Hair follicular keratinocyte (primary cell): Measurements from ENCODE around the gene KIR2DL1. TPM values are rescaled to one million over a fixed set of nuclear protein-coding genes. Genes with fewer than 3 reads are reported as not detected.

Experiments used
- total RNA-seq: library from RNA; depleted of rRNA; stranded (reverse); fragments of >200 nt; gene quantifications from 2 replicates; pipeline ENCODE4 v1.2.3, GENCODE V29; 2015

KIR2DL1 gene
- not detected in 2 replicates for total RNA-seq

GRCh38 chr19:54769646-54770045 lies at the start of gene KIR2DL1:
TSS of gene KIR2DL1 (plus strand) at chr19:54769793. CDS start at chr19:54769851, 58 bp downstream.

GRCh38 chr19:54724142-54724541 lies 45.5 kb upstream of the KIR2DL1 start, which contains the start of gene KIR3DL3:
TSS of gene KIR3DL3 (plus strand) at chr19:54724442. CDS start at chr19:54724497, 55 bp downstream.

GRCh38 chr19:54738306-54738705 lies 31.3 kb upstream of the KIR2DL1 start, which contains the start of gene KIR2DL3:
TSS of gene KIR2DL3 (plus strand) at chr19:54738513. CDS start at chr19:54738546, 33 bp downstream.

GRCh38 chr19:54803410-54803809 lies 33.8 kb downstream of the KIR2DL1 start, which contains the start of gene KIR2DL4:
TSS of gene KIR2DL4 (plus strand) at chr19:54803610. CDS start at chr19:54803652, 42 bp downstream.

GRCh38 chr19:54816251-54816650 lies 46.7 kb downstream of the KIR2DL1 start, which contains the start of gene KIR3DL1:
TSS of gene KIR3DL1 (plus strand) at chr19:54816468.

GRCh38 chr19:54832496-54832895 lies 62.9 kb downstream of the KIR2DL1 start, which contains the start of gene KIR2DS4:
TSS of gene KIR2DS4 (plus strand) at chr19:54832676.

Other genes with a start within 250 kb of the KIR2DL1 start
- not detected in 2 replicates for gene LILRA2, start 196.0 kb upstream of the KIR2DL1 start, total RNA-seq
- not detected in 2 replicates for gene LILRA1, start 176.2 kb upstream of the KIR2DL1 start, total RNA-seq
- not detected in 2 replicates for gene LILRB1, start 139.3 kb upstream of the KIR2DL1 start, total RNA-seq
- gene LILRB4, start 106.8 kb upstream of the KIR2DL1 start, total RNA-seq: not detected in 2 replicates
- gene KIR3DL3, start 45.4 kb upstream of the KIR2DL1 start, total RNA-seq: not detected in 2 replicates
- gene KIR2DL3, start 31.3 kb upstream of the KIR2DL1 start, total RNA-seq: not detected in 2 replicates
- not detected in 2 replicates for gene KIR2DL4, start 33.8 kb downstream of the KIR2DL1 start, total RNA-seq
- gene KIR3DL1, start 46.7 kb downstream of the KIR2DL1 start, total RNA-seq: not detected in 2 replicates
- not detected in 2 replicates for gene KIR2DS4, start 62.9 kb downstream of the KIR2DL1 start, total RNA-seq
- gene KIR3DL2, start 80.7 kb downstream of the KIR2DL1 start, total RNA-seq: not detected in 2 replicates
- not detected in 2 replicates for gene FCAR, start 104.4 kb downstream of the KIR2DL1 start, total RNA-seq
- gene NCR1, start 136.4 kb downstream of the KIR2DL1 start, total RNA-seq: not detected in 2 replicates
- not detected in 2 replicates for gene NLRP7, start 177.7 kb downstream of the KIR2DL1 start, total RNA-seq
- gene NLRP2, start 196.6 kb downstream of the KIR2DL1 start, total RNA-seq: 35.5 and 39.8 TPM in 2 replicates